Omental fat pad (tissue), 4 donors: ENCODE data around the gene MAGEB17. TPM values are rescaled to one million over a fixed set of nuclear protein-coding genes. Genes with fewer than 3 reads are reported as not detected.

Experiments
- ATAC-seq: fragments of 150-250 bp; one replicate; pipeline ENCODE4 v1.9.1; 2016; ENCODE audit warnings: mild to moderate bottlenecking, moderate library complexity; ENCODE audit not compliant: low FRiP score
- DNase-seq: peaks from one replicate; pipeline ENCODE4 v3.0.0-alpha.2; 2019; ENCODE audit warnings: low spot score
- total RNA-seq, 4 donors: library from RNA; depleted of rRNA; stranded (reverse); fragments of >200 nt; gene quantifications; one replicate each; pipeline ENCODE4 v1.1.0, GENCODE V29; 2016
- TF ChIP-seq, protein P1 (sequence below), 3 donors: fragments of 450-650 bp; IDR thresholded peaks; one replicate each; pipeline ENCODE4 v1.5.1; 2016 to 2017; ENCODE audit warnings: antibody characterized with exemption in 3 of 3, mild to moderate bottlenecking in 3 of 3, moderate library complexity in 2 of 3

Gene MAGEB17
- total RNA-seq, 4 donors from 2014 or later: not detected

DNA sequence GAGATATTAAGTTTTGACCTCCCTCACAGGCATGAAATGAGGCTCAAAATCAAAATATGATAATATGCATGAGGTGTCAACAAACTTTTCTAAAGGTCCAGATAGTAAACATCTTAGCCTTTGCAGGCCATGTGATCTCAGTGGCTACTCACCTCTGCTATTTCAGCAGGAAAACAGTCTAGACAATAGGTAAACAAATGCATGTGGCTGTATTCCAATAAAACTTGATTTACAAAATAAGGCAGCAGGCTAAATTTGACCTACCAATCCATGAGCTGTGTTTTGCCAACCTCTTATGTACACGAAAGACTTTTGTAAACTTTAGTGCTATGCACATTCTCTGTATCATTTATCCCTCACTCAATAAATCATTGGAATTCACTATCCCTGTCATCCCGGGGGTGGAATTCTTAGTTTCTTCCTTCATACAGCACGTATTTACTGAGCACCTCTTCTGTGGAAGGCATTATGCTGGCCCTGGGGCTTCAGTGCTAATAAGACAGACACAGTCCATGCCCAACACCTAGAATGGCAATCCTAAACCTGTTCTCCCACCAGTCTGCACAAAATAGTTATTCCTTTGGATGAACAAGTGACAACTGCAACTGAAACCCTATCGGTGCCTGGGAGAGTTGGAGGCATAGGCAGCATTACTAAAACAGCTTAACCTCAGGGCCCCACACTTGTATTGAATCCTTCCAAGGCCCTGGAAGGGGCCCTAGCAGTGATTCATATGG lies 19.9 kb downstream of the MAGEB17 start:
- TF ChIP-seq, protein P1, sequence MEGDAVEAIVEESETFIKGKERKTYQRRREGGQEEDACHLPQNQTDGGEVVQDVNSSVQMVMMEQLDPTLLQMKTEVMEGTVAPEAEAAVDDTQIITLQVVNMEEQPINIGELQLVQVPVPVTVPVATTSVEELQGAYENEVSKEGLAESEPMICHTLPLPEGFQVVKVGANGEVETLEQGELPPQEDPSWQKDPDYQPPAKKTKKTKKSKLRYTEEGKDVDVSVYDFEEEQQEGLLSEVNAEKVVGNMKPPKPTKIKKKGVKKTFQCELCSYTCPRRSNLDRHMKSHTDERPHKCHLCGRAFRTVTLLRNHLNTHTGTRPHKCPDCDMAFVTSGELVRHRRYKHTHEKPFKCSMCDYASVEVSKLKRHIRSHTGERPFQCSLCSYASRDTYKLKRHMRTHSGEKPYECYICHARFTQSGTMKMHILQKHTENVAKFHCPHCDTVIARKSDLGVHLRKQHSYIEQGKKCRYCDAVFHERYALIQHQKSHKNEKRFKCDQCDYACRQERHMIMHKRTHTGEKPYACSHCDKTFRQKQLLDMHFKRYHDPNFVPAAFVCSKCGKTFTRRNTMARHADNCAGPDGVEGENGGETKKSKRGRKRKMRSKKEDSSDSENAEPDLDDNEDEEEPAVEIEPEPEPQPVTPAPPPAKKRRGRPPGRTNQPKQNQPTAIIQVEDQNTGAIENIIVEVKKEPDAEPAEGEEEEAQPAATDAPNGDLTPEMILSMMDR (IDR thresholded peaks at IDR 0.05): no peak
- no peak for DNase-seq
- no peak for ATAC-seq

DNA sequence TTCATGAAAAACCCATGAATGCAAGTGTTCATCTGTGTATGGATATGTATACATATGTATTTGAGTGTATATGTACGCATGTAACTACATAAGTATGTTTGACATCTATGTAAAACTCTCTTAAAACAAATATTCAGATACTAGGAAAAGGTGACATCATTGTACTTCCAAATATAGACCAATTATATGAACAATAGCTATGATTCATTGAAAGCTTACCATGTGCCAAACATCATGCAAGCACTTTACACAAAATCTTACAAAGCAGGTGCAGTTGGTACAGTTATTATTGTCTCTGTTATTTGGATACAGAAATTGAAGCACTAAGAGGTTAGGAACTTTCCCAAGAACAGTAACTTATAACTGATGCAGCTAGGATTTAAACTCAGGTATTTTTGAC lies 21.4 kb downstream of the MAGEB17 start:
- no peak for ATAC-seq
- no peak for DNase-seq
- TF ChIP-seq, protein P1 (IDR thresholded peaks at IDR 0.05): no peak

DNA sequence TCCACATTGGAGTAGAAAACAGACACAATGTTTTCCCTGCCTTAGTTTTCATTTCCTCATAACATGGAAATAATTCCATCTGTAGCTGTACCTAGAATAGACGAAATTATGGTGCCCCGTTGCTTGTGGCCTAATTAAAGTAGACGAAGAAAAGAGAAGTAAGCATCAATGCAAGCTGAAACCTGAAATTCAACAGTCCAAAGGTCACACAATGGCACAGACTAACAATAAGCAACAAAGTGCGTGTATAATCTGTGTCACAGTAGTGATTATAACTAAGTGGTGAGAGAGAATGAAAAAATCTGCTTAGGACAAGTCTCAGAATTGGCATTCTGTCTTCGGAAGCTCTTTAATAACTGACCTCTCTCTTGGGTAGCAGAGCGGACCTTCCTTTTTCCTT lies 24.3 kb downstream of the MAGEB17 start:
- TF ChIP-seq, protein P1 (IDR thresholded peaks at IDR 0.05): no peak
- ATAC-seq: no peak
- no peak for DNase-seq

DNA sequence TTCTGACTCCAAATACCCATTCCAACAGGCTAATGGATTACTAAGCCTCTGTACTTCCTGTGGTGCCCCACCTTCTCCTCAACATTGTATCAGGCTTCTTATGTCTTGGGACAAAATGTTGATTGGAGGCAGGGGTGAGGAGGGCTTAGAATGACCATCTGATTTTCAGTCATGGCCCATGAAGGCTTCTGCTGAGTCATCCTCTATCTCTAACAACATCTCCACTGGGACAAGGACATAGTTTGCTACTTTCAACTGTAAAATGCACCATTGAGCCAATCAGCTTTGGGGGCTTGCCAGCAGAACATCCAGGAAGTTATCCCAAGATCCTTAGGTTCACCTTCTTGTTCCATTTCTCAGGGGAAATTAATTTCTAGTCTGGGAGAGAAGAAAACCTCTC lies 29.5 kb downstream of the MAGEB17 start:
- TF ChIP-seq, protein P1 (IDR thresholded peaks at IDR 0.05): no peak
- DNase-seq (no peak), ATAC-seq (no peak)

DNA sequence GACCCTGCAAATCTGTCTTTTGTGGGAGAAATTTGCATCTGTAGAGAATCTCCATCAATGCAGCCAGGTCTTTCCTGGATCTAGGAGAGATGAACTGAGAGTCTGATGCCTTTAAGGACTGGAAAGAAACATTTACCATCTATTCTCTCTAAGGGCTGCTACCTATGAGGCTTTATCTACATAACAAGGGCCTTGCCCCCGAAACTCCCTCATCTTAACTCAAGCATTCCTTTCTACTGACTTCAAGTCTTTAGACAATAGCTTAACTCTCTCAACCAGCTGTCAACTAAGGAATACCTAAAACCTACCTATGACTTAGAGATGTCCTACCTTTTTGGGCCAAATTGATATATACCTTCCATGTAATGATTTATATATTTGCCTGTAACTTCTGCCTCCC lies 32.1 kb downstream of the MAGEB17 start:
- TF ChIP-seq, protein P1 (IDR thresholded peaks at IDR 0.05): no peak
- ATAC-seq (no peak), DNase-seq (no peak)

DNA sequence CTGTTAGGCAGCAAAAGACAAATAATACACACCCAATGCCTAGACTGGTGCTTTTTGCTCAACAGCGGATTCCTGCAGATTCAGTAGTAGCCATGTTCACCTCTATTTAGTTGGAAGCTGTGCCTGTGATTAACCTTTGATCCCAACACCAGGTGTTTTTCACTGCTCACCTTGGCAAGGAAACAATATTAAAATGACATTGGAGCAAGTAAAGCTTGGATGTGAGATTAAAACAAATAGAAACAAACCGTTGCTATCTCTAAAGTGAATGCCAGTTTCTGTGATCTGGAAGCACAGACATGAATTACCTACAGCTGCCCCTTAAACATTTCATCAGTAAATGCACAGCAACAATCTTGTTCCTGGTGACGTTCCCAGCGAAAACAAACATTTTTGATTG lies 35.7 kb downstream of the MAGEB17 start:
- no peak for ATAC-seq
- TF ChIP-seq, protein P1 (IDR thresholded peaks at IDR 0.05): no peak

DNA sequence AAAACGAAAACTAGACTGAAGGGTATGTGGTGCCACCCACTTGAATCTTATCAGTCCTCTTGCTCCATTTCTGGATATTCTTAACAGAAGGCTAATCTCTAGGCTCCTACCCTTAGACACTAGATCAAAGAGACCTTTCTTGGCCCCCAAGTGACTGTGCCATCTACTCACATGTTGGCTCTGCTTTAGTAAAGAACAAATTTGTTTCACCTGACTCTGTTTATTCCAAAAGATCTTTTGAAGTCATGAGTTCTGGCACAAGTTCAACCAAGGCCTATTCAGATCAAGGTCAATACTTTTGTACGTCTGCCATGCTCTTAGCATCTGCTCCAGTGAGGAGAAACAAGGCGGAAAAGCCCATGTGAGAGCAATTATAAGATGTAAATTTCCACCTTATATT lies 37.3 kb downstream of the MAGEB17 start:
- no peak for DNase-seq
- no peak for ATAC-seq
- TF ChIP-seq, protein P1 (IDR thresholded peaks at IDR 0.05): no peak

More for the DNA sequence above, 35.7 kb downstream of the MAGEB17 start:
- DNase-seq: no peak
